Natural killer cell treated with Interleukin-12 subunit alpha and Interleukin-12 subunit beta and Interleukin-15 and Interleukin-18, amount 100 ng/mL, for 72 hours (primary cell): Measurements from ENCODE around the gene ARHGEF19. TPM values are rescaled to one million over a fixed set of nuclear protein-coding genes. Genes with fewer than 3 reads are reported as not detected.

Experiments
- ATAC-seq, 2 donors: fragments of 150-1000 bp; cut with Tn5 transposase in 1 of 2; sonication (Bioruptor Pico), chemical (Tn5 transposase) in 1 of 2; 2 replicates each; pipeline ENCODE4 v1.10.0; 2021
- DNase-seq: peaks from one replicate; pipeline ENCODE4 v3.0.0; 2022; ENCODE audit warnings: low spot score
- H3K27ac Mint-ChIP-seq, 2 donors: 1 replicate in 1 of 2; 2 replicates in 1 of 2; pipeline ENCODE4 v1.8.0; 2022; ENCODE audit warnings: mixed read lengths in 2 of 2, mild to moderate bottlenecking in 1 of 2, moderate library complexity in 1 of 2
- H3K27me3 Mint-ChIP-seq, 2 donors: 1 replicate in 1 of 2; 2 replicates in 1 of 2; pipeline ENCODE4 v1.8.0; 2022; ENCODE audit warnings: mixed read lengths in 2 of 2
- H3K36me3 Mint-ChIP-seq: one replicate; pipeline ENCODE4 v1.8.0; 2022; ENCODE audit warnings: mixed read lengths
- H3K4me1 Mint-ChIP-seq, 2 donors: 1 replicate in 1 of 2; 2 replicates in 1 of 2; pipeline ENCODE4 v1.8.0; 2022; ENCODE audit warnings: low read depth in 2 of 2, mixed read lengths in 2 of 2, mild to moderate bottlenecking in 1 of 2
- H3K4me3 Mint-ChIP-seq: one replicate; pipeline ENCODE4 v1.8.0; 2022; ENCODE audit warnings: mixed read lengths
- H3K9me3 Mint-ChIP-seq: 2 replicates; pipeline ENCODE4 v1.8.0; 2022; ENCODE audit warnings: mixed read lengths
- total RNA-seq, 2 donors: library from RNA; stranded (reverse); gene quantifications; one replicate each; pipeline ENCODE4 v1.2.3, GENCODE V29; 2022

ARHGEF19 gene
- total RNA-seq, 2 donors from 2014 or later = 13.0 to 14.0 TPM

GRCh38 chr1:16237343-16237830, 24.9 kb upstream of the ARHGEF19 start:
- peak overlapping the region; percentile 82 for H3K4me3 Mint-ChIP-seq
- H3K4me1 Mint-ChIP-seq = peaks cover 16 to 22% of the 10 kb centered on the region in 2 donors
- DNase-seq = no peak
- no peaks in the 10 kb centered on the region for H3K9me3 Mint-ChIP-seq
- no peaks in the 10 kb centered on the region for H3K36me3 Mint-ChIP-seq
- no peak for ATAC-seq
- peak overlapping the region; percentile 71 to 94 for H3K27ac Mint-ChIP-seq
- no peaks in the 10 kb centered on the region for H3K27me3 Mint-ChIP-seq

GRCh38 chr1:16236511-16237342, 24.3 kb upstream of the ARHGEF19 start, which contains the start of gene CPLANE2:
Gene CPLANE2 (minus strand): TSS chr1:16237183. CDS start chr1:16236742, 441 bp downstream.
- DNase-seq (peak; percentile 97), ATAC-seq (peak; percentile 95 to 97)
- Mint-ChIP-seq H3K27ac (peak within 1 kb of the TSS; percentile 71 to 94), H3K27me3 (no peaks in the 10 kb centered on the region), H3K4me3 (peak within 1 kb of the TSS; percentile 82), H3K9me3 (no peaks in the 10 kb centered on the region), H3K4me1 (peaks cover 16 to 22% of the 10 kb centered on the region in 2 donors), H3K36me3 (no peaks in the 10 kb centered on the region)

GRCh38 chr1:16235944-16236510, 23.6 kb upstream of the ARHGEF19 start:
- ATAC-seq = peak in 1 of 2 donors; percentile 35
- H3K9me3 Mint-ChIP-seq = no peaks in the 10 kb centered on the region
- peaks cover 16 to 22% of the 10 kb centered on the region in 2 donors for H3K4me1 Mint-ChIP-seq
- H3K27me3 Mint-ChIP-seq = no peaks in the 10 kb centered on the region
- no peaks in the 10 kb centered on the region for H3K36me3 Mint-ChIP-seq
- no peak for DNase-seq
- peak overlapping the region; percentile 82 for H3K4me3 Mint-ChIP-seq
- H3K27ac Mint-ChIP-seq = peak overlapping the region; percentile 71 to 94

GRCh38 chr1:16235347-16235746, 22.9 kb upstream of the ARHGEF19 start:
- no peak for ATAC-seq
- peaks cover 16 to 22% of the 10 kb centered on the region in 2 donors for H3K4me1 Mint-ChIP-seq

GRCh38 chr1:16233431-16233830, 21.0 kb upstream of the ARHGEF19 start:
- DNase-seq (no peak), ATAC-seq (no peak)
- Mint-ChIP-seq H3K9me3 (no peaks in the 10 kb centered on the region), H3K4me3 (no peak overlapping the region), H3K4me1 (peaks cover 16 to 22% of the 10 kb centered on the region in 2 donors), H3K27me3 (peaks cover 0 to 5% of the 10 kb centered on the region in 2 donors), H3K27ac (no peak overlapping the region), H3K36me3 (no peaks in the 10 kb centered on the region)

More at GRCh38 chr1:16235347-16235746, 22.9 kb upstream of the ARHGEF19 start:
- no peak for DNase-seq
- no peak overlapping the region for H3K27ac Mint-ChIP-seq
- H3K36me3 Mint-ChIP-seq = no peaks in the 10 kb centered on the region
- H3K27me3 Mint-ChIP-seq = no peaks in the 10 kb centered on the region
- no peak overlapping the region for H3K4me3 Mint-ChIP-seq
- no peaks in the 10 kb centered on the region for H3K9me3 Mint-ChIP-seq

- Mint-ChIP-seq H3K9me3 (no peaks in the 10 kb centered on the region), H3K4me1 (peaks cover 14 to 19% of the 10 kb centered on the region in 2 donors), H3K4me3 (no peak overlapping the region), H3K36me3 (no peaks in the 10 kb centered on the region), H3K27me3 (peaks cover 0 to 13% of the 10 kb centered on the region in 2 donors), H3K27ac (no peak overlapping the region)
- DNase-seq = no peak
- no peak for ATAC-seq
Observed at GRCh38 chr1:16232316-16232710, 19.9 kb upstream of the ARHGEF19 start.

GRCh38 chr1:16231331-16232315, 19.2 kb upstream of the ARHGEF19 start:
- Mint-ChIP-seq H3K4me1 (peaks cover 7 to 17% of the 10 kb centered on the region in 2 donors), H3K9me3 (no peaks in the 10 kb centered on the region), H3K27me3 (peaks cover 0 to 13% of the 10 kb centered on the region in 2 donors), H3K4me3 (no peak overlapping the region), H3K36me3 (no peaks in the 10 kb centered on the region), H3K27ac (no peak overlapping the region)
- ATAC-seq (peak in 1 of 2 donors; percentile 16), DNase-seq (no peak)

- H3K27me3 Mint-ChIP-seq = peaks cover 0 to 20% of the 10 kb centered on the region in 2 donors
- H3K9me3 Mint-ChIP-seq = no peaks in the 10 kb centered on the region
- H3K27ac Mint-ChIP-seq = no peak overlapping the region
- H3K4me1 Mint-ChIP-seq = peaks cover 0 to 11% of the 10 kb centered on the region in 2 donors
- no peak overlapping the region for H3K4me3 Mint-ChIP-seq
- no peak for ATAC-seq
- DNase-seq = no peak
- H3K36me3 Mint-ChIP-seq = no peaks in the 10 kb centered on the region
Observed at GRCh38 chr1:16230744-16231143, 18.3 kb upstream of the ARHGEF19 start.

GRCh38 chr1:16229976-16230740, 17.7 kb upstream of the ARHGEF19 start:
- no peaks in the 10 kb centered on the region for H3K36me3 Mint-ChIP-seq
- ATAC-seq (no peak), DNase-seq (no peak)
- H3K27me3 Mint-ChIP-seq = peaks cover 0 to 20% of the 10 kb centered on the region in 2 donors
- peaks cover 0 to 9% of the 10 kb centered on the region in 2 donors for H3K4me1 Mint-ChIP-seq
- no peak overlapping the region for H3K27ac Mint-ChIP-seq
- no peaks in the 10 kb centered on the region for H3K9me3 Mint-ChIP-seq
- no peak overlapping the region for H3K4me3 Mint-ChIP-seq

- Mint-ChIP-seq H3K36me3 (no peaks in the 10 kb centered on the region), H3K27ac (no peak overlapping the region), H3K27me3 (peaks cover 3 to 25% of the 10 kb centered on the region in 2 donors), H3K4me1 (peaks cover under 1 to 8% of the 10 kb centered on the region in 2 donors), H3K4me3 (no peak overlapping the region), H3K9me3 (no peaks in the 10 kb centered on the region)
- ATAC-seq (peak in 1 of 2 donors; percentile 34), DNase-seq (no peak)
Observed at GRCh38 chr1:16226490-16227179, 14.2 kb upstream of the ARHGEF19 start.

GRCh38 chr1:16226129-16226489, 13.7 kb upstream of the ARHGEF19 start:
- H3K4me1 Mint-ChIP-seq = peaks cover 4 to 8% of the 10 kb centered on the region in 2 donors
- H3K4me3 Mint-ChIP-seq = no peak overlapping the region
- no peaks in the 10 kb centered on the region for H3K36me3 Mint-ChIP-seq
- no peak overlapping the region for H3K27ac Mint-ChIP-seq
- peaks cover 8 to 27% of the 10 kb centered on the region in 2 donors for H3K27me3 Mint-ChIP-seq
- DNase-seq (no peak), ATAC-seq (no peak)
- H3K9me3 Mint-ChIP-seq = no peaks in the 10 kb centered on the region

GRCh38 chr1:16224472-16224871, 12.0 kb upstream of the ARHGEF19 start:
- ATAC-seq = no peak
- Mint-ChIP-seq H3K36me3 (no peaks in the 10 kb centered on the region), H3K4me3 (no peak overlapping the region), H3K27ac (no peak overlapping the region), H3K9me3 (no peaks in the 10 kb centered on the region), H3K27me3 (peaks cover 9 to 27% of the 10 kb centered on the region in 2 donors), H3K4me1 (peaks cover 9 to 11% of the 10 kb centered on the region in 2 donors)
- no peak for DNase-seq
